Measurements from ENCODE around the gene TASP1. TPM values are rescaled to one million over a fixed set of nuclear protein-coding genes. Genes with fewer than 3 reads are reported as not detected.
A peak's percentile ranks its signal among the peaks of the same experiment; 100 is the strongest.

Gene TASP1
- total RNA-seq, 1 experiment from 2014 or later = 13.9 TPM

GRCh38 chr20:13432126-13432525 lies 206.6 kb downstream of the TASP1 start:
- Histone ChIP-seq H3K27me3 (ENCODE audit: low read length) (no peaks in the 10 kb centered on the region), H3K36me3 (ENCODE audit: low read depth, low read length) (peaks cover 5% of the 10 kb centered on the region), H2AFZ (ENCODE audit: low read length) (no peak overlapping the region), H4K20me1 (ENCODE audit: low read length) (no peaks in the 10 kb centered on the region), H3K4me2 (ENCODE audit: low read length) (no peak overlapping the region), H3K27ac (ENCODE audit: low read length) (no peak overlapping the region), H3K79me2 (ENCODE audit: low read length) (no peaks in the 10 kb centered on the region), H3K9ac (ENCODE audit: low read length) (no peak overlapping the region), H3K9me2 (replicated peaks; ENCODE audit: low read length) (no peaks in the 10 kb centered on the region), H3K9me3 (ENCODE audit: low read length) (no peaks in the 10 kb centered on the region), H3K4me3 (ENCODE audit: low read length) (no peak overlapping the region), H3K4me1 (ENCODE audit: insufficient read depth, low read length) (peaks cover 9% of the 10 kb centered on the region; the same call in 1 of the 2 replicates), H3F3A (ENCODE audit: low read length, unreplicated experiment) (no peaks in the 10 kb centered on the region)
- POLR2A ChIA-PET (ENCODE audit: unreplicated experiment) = no interaction called here
- TF ChIP-seq CTCF (conservative IDR thresholded peaks at IDR 0.05; ENCODE audit: low read depth, low read length) (no peak), EZH2 (IDR thresholded peaks at IDR 0.05; ENCODE audit: low read length, unreplicated experiment) (no peak), EZH2phosphoT487 (IDR thresholded peaks at IDR 0.05; ENCODE audit: borderline replicate concordance, low read length) (no peak)
- CTCF ChIA-PET = no interaction called here
- no TSS peak for BruUV-seq (replicated peaks)
- DNase-seq (no peak), ATAC-seq (no peak)
- intact Hi-C loops (cut with micrococcal nuclease) = no loop called here

GRCh38 chr20:13430346-13431002 lies 208.3 kb downstream of the TASP1 start:
- Histone ChIP-seq H3K9me3 (ENCODE audit: low read length) (no peaks in the 10 kb centered on the region), H3K36me3 (ENCODE audit: low read depth, low read length) (peaks cover 5% of the 10 kb centered on the region), H3K9me2 (replicated peaks; ENCODE audit: low read length) (no peaks in the 10 kb centered on the region), H3K4me2 (ENCODE audit: low read length) (no peak overlapping the region), H3F3A (ENCODE audit: low read length, unreplicated experiment) (no peaks in the 10 kb centered on the region), H3K27ac (ENCODE audit: low read length) (no peak overlapping the region), H4K20me1 (ENCODE audit: low read length) (no peaks in the 10 kb centered on the region), H3K27me3 (ENCODE audit: low read length) (no peaks in the 10 kb centered on the region), H3K9ac (ENCODE audit: low read length) (no peak overlapping the region), H2AFZ (ENCODE audit: low read length) (no peak overlapping the region), H3K4me3 (ENCODE audit: low read length) (no peak overlapping the region), H3K79me2 (ENCODE audit: low read length) (no peaks in the 10 kb centered on the region), H3K4me1 (ENCODE audit: insufficient read depth, low read length) (peaks cover 9% of the 10 kb centered on the region; the same call in 1 of the 2 replicates)
- TF ChIP-seq EZH2 (IDR thresholded peaks at IDR 0.05; ENCODE audit: low read length, unreplicated experiment) (no peak), EZH2phosphoT487 (IDR thresholded peaks at IDR 0.05; ENCODE audit: borderline replicate concordance, low read length) (no peak), CTCF (conservative IDR thresholded peaks at IDR 0.05; ENCODE audit: low read depth, low read length) (no peak)
- no TSS peak for BruUV-seq (replicated peaks)
- CTCF ChIA-PET = interaction anchor here (0.6 kb wide), 1 partner anchor 146 kb away, joined by 3 read pairs; no protein-coding TSS in a partner anchor
- DNase-seq = peak; percentile 70
- ATAC-seq = peak; percentile 50
- intact Hi-C loops (cut with micrococcal nuclease) = no loop called here
- POLR2A ChIA-PET (ENCODE audit: unreplicated experiment) = no interaction called here

GRCh38 chr20:13428684-13429083 lies 210.0 kb downstream of the TASP1 start:
- H3K9me2 ChIP-seq (replicated peaks; ENCODE audit: low read length) = no peaks in the 10 kb centered on the region
- ATAC-seq = no peak
- CTCF ChIA-PET = no interaction called here

More at GRCh38 chr20:13428684-13429083, 210.0 kb downstream of the TASP1 start:
- intact Hi-C loops (cut with micrococcal nuclease) = no loop called here
- H3K79me2 ChIP-seq (ENCODE audit: low read length) = no peaks in the 10 kb centered on the region
- H3K4me2 ChIP-seq (ENCODE audit: low read length) = no peak overlapping the region
- H3K9me3 ChIP-seq (ENCODE audit: low read length) = no peaks in the 10 kb centered on the region
- H2AFZ ChIP-seq (ENCODE audit: low read length) = no peak overlapping the region
- no peaks in the 10 kb centered on the region for H4K20me1 ChIP-seq (ENCODE audit: low read length)
- H3K4me3 ChIP-seq (ENCODE audit: low read length) = no peak overlapping the region
- no peak overlapping the region for H3K27ac ChIP-seq (ENCODE audit: low read length)
- H3K27me3 ChIP-seq (ENCODE audit: low read length) = no peaks in the 10 kb centered on the region
- POLR2A ChIA-PET (ENCODE audit: unreplicated experiment) = no interaction called here
- H3F3A ChIP-seq (ENCODE audit: low read length, unreplicated experiment) = no peaks in the 10 kb centered on the region
- H3K36me3 ChIP-seq (ENCODE audit: low read depth, low read length) = no peaks in the 10 kb centered on the region
- no peak for DNase-seq
- BruUV-seq (replicated peaks) = no TSS peak
- no peak overlapping the region for H3K9ac ChIP-seq (ENCODE audit: low read length)
- no peak for TF ChIP-seq CTCF (conservative IDR thresholded peaks at IDR 0.05; ENCODE audit: low read depth, low read length)
- peaks cover 9% of the 10 kb centered on the region; the same call in 1 of the 2 replicates for H3K4me1 ChIP-seq (ENCODE audit: insufficient read depth, low read length)
